T-cell (primary cell): ENCODE data around the gene ODAD2. TPM values are rescaled to one million over a fixed set of nuclear protein-coding genes. Genes with fewer than 3 reads are reported as not detected.

Experiments used
- ATAC-seq, 4 experiments: fragments of 200-7000 bp in 3 of 4; fragments of 150-1000 bp in 1 of 4; cut with Tn5 transposase; replicated peaks in 1 of 4; 1 replicate in 3 of 4; 2 replicates in 1 of 4; pipeline ENCODE4 v1.10.0; 2021; ENCODE audit warnings: moderate library complexity in 3 of 4, mild to moderate bottlenecking in 2 of 4, moderate number of reproducible peaks in 1 of 4
- CTCF ChIA-PET, 2 donors: fragments of 300-600 bp; sonication (Branson Sonifier 250); formaldehyde crosslinking; loops; one replicate each; lab custom pipeline; 2022; ENCODE audit warnings: antibody characterized with exemption in 2 of 2; lab: Charles Lee
- POLR2A ChIA-PET, 2 donors: fragments of 300-600 bp; sonication (Branson Sonifier 250); formaldehyde crosslinking; loops; one replicate each; lab custom pipeline; 2022; ENCODE audit warnings: antibody characterized with exemption in 2 of 2; lab: Charles Lee
- DNase-seq, 35 experiments: peaks; one replicate each; pipeline versions ENCODE4 v3.0.0 to v3.0.0-alpha.2; 2013 to 2023
- H3K27ac ChIP-seq: one replicate; pipeline ENCODE4 v1.5.1; 2013; ENCODE audit warnings: low read length
- H3K27me3 ChIP-seq, 2 experiments: replicated peaks in 1 of 2; 1 replicate in 1 of 2; 2 replicates in 1 of 2; pipeline versions ENCODE4 v1.6.1 to v1.7.0; 2013; ENCODE audit warnings: low read length in 1 of 2, mixed read lengths in 1 of 2; ENCODE audit not compliant: control insufficient read depth in 2 of 2, insufficient read depth in 2 of 2; ENCODE audit errors: extremely low read depth in 1 of 2
- H3K36me3 ChIP-seq, 2 donors: 1 replicate in 1 of 2; 2 replicates in 1 of 2; pipeline versions ENCODE4 v1.6.1 to v1.7.0; 2013; ENCODE audit warnings: low read length in 1 of 2; ENCODE audit not compliant: control insufficient read depth in 2 of 2, insufficient read depth in 1 of 2; ENCODE audit errors: extremely low read depth in 1 of 2
- H3K4me1 ChIP-seq, 2 experiments: 1 replicate in 1 of 2; 2 replicates in 1 of 2; pipeline versions ENCODE4 v1.6.1 to v1.7.0; 2013; ENCODE audit warnings: low read length in 2 of 2, mixed read lengths in 1 of 2; ENCODE audit not compliant: insufficient read depth in 2 of 2, control insufficient read depth in 1 of 2; ENCODE audit errors: extremely low read depth in 1 of 2
- H3K4me3 ChIP-seq, 2 donors: 1 replicate in 1 of 2; 2 replicates in 1 of 2; pipeline versions ENCODE4 v1.5.1 to v1.7.0; 2013; ENCODE audit warnings: mild to moderate bottlenecking in 2 of 2, low read length in 1 of 2, moderate library complexity in 1 of 2; ENCODE audit not compliant: control insufficient read depth in 1 of 2; ENCODE audit errors: extremely low read depth in 1 of 2
- H3K9me3 ChIP-seq: 2 replicates; pipeline ENCODE4 v1.7.0; 2013
- H3K27ac Mint-ChIP-seq, 2 donors: one replicate each; pipeline ENCODE4 v1.8.0; 2020 to 2021; ENCODE audit warnings: mild to moderate bottlenecking in 2 of 2, mixed read lengths in 2 of 2
- H3K27me3 Mint-ChIP-seq, 2 donors: one replicate each; pipeline ENCODE4 v1.8.0; 2021 to 2022; ENCODE audit warnings: mixed read lengths in 2 of 2
- H3K36me3 Mint-ChIP-seq: one replicate; pipeline ENCODE4 v1.8.0; 2021; ENCODE audit warnings: mixed read lengths
- H3K4me1 Mint-ChIP-seq, 3 donors: one replicate each; pipeline ENCODE4 v1.8.0; 2020 to 2022; ENCODE audit warnings: mixed read lengths in 3 of 3, mild to moderate bottlenecking in 1 of 3
- H3K4me3 Mint-ChIP-seq, 3 donors: one replicate each; pipeline ENCODE4 v1.8.0; 2020 to 2022; ENCODE audit warnings: mild to moderate bottlenecking in 3 of 3, mixed read lengths in 3 of 3, moderate library complexity in 3 of 3
- H3K9me3 Mint-ChIP-seq, 3 donors: one replicate each; pipeline ENCODE4 v1.8.0; 2020 to 2022; ENCODE audit warnings: mixed read lengths in 3 of 3
- WGBS: methylation state at CpG from one replicate; pipeline ENCODE4 v1.1.5; 2013; ENCODE audit warnings: missing lambda C conversion rate; ENCODE audit not compliant: insufficient coverage; 5-methylcytosine and 5-hydroxymethylcytosine counted together
- total RNA-seq, 35 experiments: library from RNA in 6 of 35; stranded (reverse) in 6 of 35; fragments of 120-200 nt in 1 of 35; gene quantifications; one replicate each; pipeline versions ENCODE4 v1.2.1 to v1.2.4 and lab custom pipeline; 2013 to 2026

Gene ODAD2
- total RNA-seq, 5 donors from 2014 or later (not counting 1 experiment from before 2014, with no cell fraction given) = 0.20 to 0.33 TPM; not detected in 3

GRCh38 chr10:28020080-28020860 is 21.4 kb upstream of the ODAD2 start:
- Histone ChIP-seq H3K4me3 (no peak overlapping the region), H3K4me1 (no peaks in the 10 kb centered on the region), H3K36me3 (no peaks in the 10 kb centered on the region), H3K27ac (no peak overlapping the region), H3K9me3 (no peaks in the 10 kb centered on the region), H3K27me3 (peaks cover 0 to 10% of the 10 kb centered on the region in 2 experiments)
- 79% methylated on average over 5 of the region's 12 CpGs for WGBS
- H3K36me3 Mint-ChIP-seq = no peaks in the 10 kb centered on the region
- no peak overlapping the region for H3K4me3 Mint-ChIP-seq
- ATAC-seq = no peak
- H3K27ac Mint-ChIP-seq = no peak overlapping the region
- H3K4me1 Mint-ChIP-seq = no peaks in the 10 kb centered on the region
- no peak for DNase-seq
- peaks cover 12 to 15% of the 10 kb centered on the region in 2 donors for H3K27me3 Mint-ChIP-seq
- ChIA-PET POLR2A (no interaction called here), CTCF (no interaction called here)
- no peaks in the 10 kb centered on the region for H3K9me3 Mint-ChIP-seq

- DNase-seq = no peak
- Histone ChIP-seq H3K36me3 (no peaks in the 10 kb centered on the region), H3K4me3 (no peak overlapping the region), H3K27ac (no peak overlapping the region), H3K27me3 (peaks cover 0 to 6% of the 10 kb centered on the region in 2 experiments), H3K9me3 (no peaks in the 10 kb centered on the region), H3K4me1 (no peaks in the 10 kb centered on the region)
- Mint-ChIP-seq H3K9me3 (peaks cover 3 to 4% (median 4%) of the 10 kb centered on the region in 3 donors), H3K27me3 (peaks cover 12 to 14% of the 10 kb centered on the region in 2 donors), H3K4me3 (no peak overlapping the region), H3K27ac (no peak overlapping the region), H3K36me3 (no peaks in the 10 kb centered on the region), H3K4me1 (peaks cover 0 to 3% (median 0%) of the 10 kb centered on the region in 3 donors)
- no peak for ATAC-seq
- ChIA-PET POLR2A (no interaction called here), CTCF (no interaction called here)
Measured at GRCh38 chr10:28014651-28015050, 15.8 kb upstream of the ODAD2 start.

DNA sequence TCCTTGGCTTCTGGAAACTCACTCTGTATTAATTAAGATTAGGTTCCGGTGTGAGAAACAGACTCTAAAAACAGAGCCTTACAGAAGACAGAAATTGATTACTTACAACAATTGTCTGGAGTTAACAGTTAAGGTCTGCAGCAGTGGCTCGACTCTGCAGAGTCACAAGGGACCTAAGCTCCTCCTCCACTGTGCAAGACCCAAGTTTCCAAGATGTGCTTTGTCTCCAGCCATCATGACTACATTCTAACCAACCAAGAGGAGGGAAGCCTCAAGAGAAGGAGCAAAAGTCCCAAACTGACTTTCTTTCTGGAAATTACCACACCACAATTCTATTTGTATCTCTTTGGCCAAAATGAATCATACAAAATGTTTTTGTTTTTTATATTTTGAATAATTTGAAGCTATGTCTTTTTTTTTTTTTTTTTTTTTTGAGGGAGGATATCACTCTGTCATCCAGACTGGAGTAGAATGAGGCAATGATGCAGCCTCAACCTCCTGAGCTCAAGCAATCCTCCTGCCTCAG is 14.2 kb upstream of the ODAD2 start:
- no peak overlapping the region for H3K27ac Mint-ChIP-seq
- H3K4me1 Mint-ChIP-seq = peaks cover 0 to 3% (median 0%) of the 10 kb centered on the region in 3 donors
- DNase-seq (no peak), ATAC-seq (no peak)
- ChIA-PET POLR2A (interaction anchor here (0.6 kb wide), 2 partner anchors 44 to 154 kb away, joined by 3 to 10 read pairs; no protein-coding TSS in a partner anchor), CTCF (interaction anchor here (0.6 kb wide), 2 partner anchors 137 to 341 kb away, joined by 3 to 16 read pairs; no protein-coding TSS in a partner anchor)
- no peak overlapping the region for H3K4me3 Mint-ChIP-seq
- H3K4me1 ChIP-seq = no peaks in the 10 kb centered on the region
- H3K27me3 ChIP-seq = peaks cover 0 to 3% of the 10 kb centered on the region in 2 experiments
- H3K9me3 ChIP-seq = no peaks in the 10 kb centered on the region
- H3K36me3 ChIP-seq = no peaks in the 10 kb centered on the region
- H3K36me3 Mint-ChIP-seq = no peaks in the 10 kb centered on the region
- peaks cover 12 to 16% of the 10 kb centered on the region in 2 donors for H3K27me3 Mint-ChIP-seq
- H3K9me3 Mint-ChIP-seq = peaks cover 3 to 4% (median 4%) of the 10 kb centered on the region in 3 donors
- no peak overlapping the region for H3K27ac ChIP-seq
- no peak overlapping the region for H3K4me3 ChIP-seq
- 0% methylated on average over 1 of the region's 2 CpGs for WGBS

DNA sequence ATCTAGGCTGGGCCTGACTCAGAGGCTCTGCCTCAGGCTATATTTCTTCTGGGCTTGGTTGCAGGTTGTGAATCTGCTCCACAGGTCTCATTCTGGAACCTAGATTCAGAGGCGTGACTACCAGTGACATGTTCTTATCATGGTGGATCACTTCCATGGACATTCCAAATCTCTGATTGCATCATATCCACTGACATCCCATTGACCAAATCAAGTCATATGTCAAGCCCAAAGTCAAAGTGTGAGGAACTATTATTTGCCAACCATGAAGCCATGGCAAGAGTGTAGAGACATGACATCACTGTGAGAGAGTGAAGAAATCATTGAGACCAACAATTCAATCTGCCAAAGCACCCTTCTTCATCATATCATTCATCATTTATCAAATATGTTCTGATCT is 11.9 kb upstream of the ODAD2 start:
- no peak overlapping the region for H3K27ac Mint-ChIP-seq
- Histone ChIP-seq H3K36me3 (no peaks in the 10 kb centered on the region), H3K9me3 (no peaks in the 10 kb centered on the region), H3K4me1 (no peaks in the 10 kb centered on the region), H3K4me3 (no peak overlapping the region), H3K27ac (no peak overlapping the region), H3K27me3 (no peaks in the 10 kb centered on the region)
- ChIA-PET CTCF (no interaction called here), POLR2A (no interaction called here)
- ATAC-seq (no peak), DNase-seq (no peak)
- 100% methylated on average over 1 of the region's 1 CpG for WGBS
- H3K36me3 Mint-ChIP-seq = no peaks in the 10 kb centered on the region
- no peak overlapping the region for H3K4me3 Mint-ChIP-seq
- H3K9me3 Mint-ChIP-seq = peaks cover 3 to 4% (median 4%) of the 10 kb centered on the region in 3 donors
- peaks cover 0 to 3% (median 0%) of the 10 kb centered on the region in 3 donors for H3K4me1 Mint-ChIP-seq
- H3K27me3 Mint-ChIP-seq = peaks cover 7 to 14% of the 10 kb centered on the region in 2 donors

GRCh38 chr10:28008054-28008453 is 9.2 kb upstream of the ODAD2 start:
- no peaks in the 10 kb centered on the region for H3K36me3 ChIP-seq
- ChIA-PET POLR2A (no interaction called here), CTCF (no interaction called here)
- Mint-ChIP-seq H3K36me3 (no peaks in the 10 kb centered on the region), H3K27ac (no peak overlapping the region), H3K9me3 (no peaks in the 10 kb centered on the region), H3K4me1 (no peaks in the 10 kb centered on the region), H3K4me3 (no peak overlapping the region), H3K27me3 (peaks cover 9 to 30% of the 10 kb centered on the region in 2 donors)
- ATAC-seq = no peak
- H3K27ac ChIP-seq = no peak overlapping the region
- H3K4me3 ChIP-seq = no peak overlapping the region
- H3K9me3 ChIP-seq = no peaks in the 10 kb centered on the region
- peaks cover 0 to 3% of the 10 kb centered on the region in 2 experiments for H3K27me3 ChIP-seq
- WGBS = no CpG with 5 or more reads among the region's 3 CpGs
- no peaks in the 10 kb centered on the region for H3K4me1 ChIP-seq
- no peak for DNase-seq

DNA sequence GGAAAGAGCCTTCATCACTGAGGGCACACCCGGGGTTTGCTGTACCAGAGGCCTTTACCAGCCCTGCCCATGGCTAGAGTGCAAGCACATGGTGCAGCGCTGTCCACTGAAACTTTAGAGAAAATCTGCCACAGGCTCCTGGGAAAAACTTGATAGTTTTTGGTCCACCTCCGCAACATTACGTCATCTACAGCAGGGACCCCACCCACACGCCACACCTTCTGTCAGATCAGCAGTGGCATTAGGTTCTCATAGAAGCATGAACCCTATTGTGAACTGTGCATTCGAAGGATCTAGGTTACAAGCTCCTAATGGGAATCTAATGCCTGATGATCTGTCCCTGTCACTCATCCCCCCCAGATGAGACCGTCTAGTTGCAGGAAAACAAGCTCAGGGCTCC is 2.5 kb upstream of the ODAD2 start:
- no peak for DNase-seq
- H3K27ac ChIP-seq = no peak overlapping the region
- H3K4me3 ChIP-seq = no peak overlapping the region
- Mint-ChIP-seq H3K4me1 (peaks cover 12 to 15% (median 14%) of the 10 kb centered on the region in 3 donors), H3K4me3 (no peak overlapping the region), H3K27me3 (peaks cover 50 to 65% of the 10 kb centered on the region in 2 donors), H3K36me3 (no peaks in the 10 kb centered on the region), H3K27ac (no peak overlapping the region), H3K9me3 (peaks cover 0 to 1% (median 0%) of the 10 kb centered on the region in 3 donors)
- peaks cover 0 to 26% of the 10 kb centered on the region in 2 experiments for H3K27me3 ChIP-seq
- H3K36me3 ChIP-seq = no peaks in the 10 kb centered on the region
- H3K4me1 ChIP-seq = peaks cover 2 to 10% of the 10 kb centered on the region in 2 experiments
- H3K9me3 ChIP-seq = no peaks in the 10 kb centered on the region
- WGBS = 81% methylated on average over 3 of the region's 7 CpGs
- no peak for ATAC-seq
- ChIA-PET CTCF (interaction anchor here in 1 of 2 donors (0.6 kb wide), 1 partner anchor 394 kb away, joined by 3 read pairs; no protein-coding TSS in a partner anchor), POLR2A (no interaction called here)
